Measurements from ENCODE around the gene BTG1.

GRCh38 chr12:92178340-92178739, 32.7 kb upstream of the BTG1 start:
- no peak for TF ChIP-seq SP1 (IDR thresholded peaks at IDR 0.05)
- no peak for TF ChIP-seq SUZ12 (IDR thresholded peaks at IDR 0.05)
- TF ChIP-seq BHLHE40 (IDR thresholded peaks at IDR 0.05; ENCODE audit: borderline replicate concordance): no peak
- no peak for TF ChIP-seq ARNT (IDR thresholded peaks at IDR 0.05)
- no peak for TF ChIP-seq ZNF384 (IDR thresholded peaks at IDR 0.05)
- TF ChIP-seq FOXM1 (IDR thresholded peaks at IDR 0.05; ENCODE audit: borderline replicate concordance): no peak
- TF ChIP-seq FOXA1 (IDR thresholded peaks at IDR 0.05): no peak
- TF ChIP-seq FOXK2 (IDR thresholded peaks at IDR 0.05): no peak

Data from HEK293T (cell line).